LNCaP clone FGC (cell line): ENCODE data around the gene MAGEA8.
"Not testable (repeated sequence)": the region's sequence is repeated elsewhere in the genome, so short reads cannot be mapped to it uniquely, and the experiment has no call there.

ENCODE experiments used
- DNase-seq: peaks from one replicate; pipeline ENCODE4 v3.0.0-alpha.2; 2011; ENCODE audit warnings: low read depth
- H3K4me3 ChIP-seq: 2 replicates; pipeline ENCODE4 v1.5.1; 2011; ENCODE audit warnings: mild to moderate bottlenecking, low read depth, low read length, control low read depth
- CTCF ChIP-seq: IDR thresholded peaks from 2 replicates; pipeline ENCODE4 v1.5.1; 2012; ENCODE audit warnings: mild to moderate bottlenecking; ENCODE audit not compliant: control insufficient read depth, insufficient read depth; ENCODE audit errors: extremely low read depth

The MAGEA8 gene

GRCh38 chrX:149865390-149865789 is 15.6 kb upstream of the MAGEA8 start:
- no peak for TF ChIP-seq CTCF
- H3K4me3 ChIP-seq, result no peak overlapping the region
- DNase-seq, result no peak

GRCh38 chrX:149867488-149867887 is 13.5 kb upstream of the MAGEA8 start:
- no peak for TF ChIP-seq CTCF
- H3K4me3 ChIP-seq, result no peak overlapping the region
- DNase-seq, result no peak

- TF ChIP-seq CTCF, result no peak
- H3K4me3 ChIP-seq, result no peak overlapping the region
- DNase-seq, result no peak
Measured at GRCh38 chrX:149870840-149871239, 10.1 kb upstream of the MAGEA8 start.

- TF ChIP-seq CTCF, result no peak
- no peak for DNase-seq
- H3K4me3 ChIP-seq, result no peak overlapping the region
Measured at GRCh38 chrX:149871433-149871832, 9.6 kb upstream of the MAGEA8 start.

GRCh38 chrX:149871940-149872339 is 9.0 kb upstream of the MAGEA8 start:
- DNase-seq, result no peak
- TF ChIP-seq CTCF, result peak; percentile 51
- H3K4me3 ChIP-seq, result no peak overlapping the region

- no peak for DNase-seq
- no peak overlapping the region for H3K4me3 ChIP-seq
- TF ChIP-seq CTCF, result no peak
Measured at GRCh38 chrX:149877157-149877556, 3.8 kb upstream of the MAGEA8 start.

- no peak for DNase-seq
- TF ChIP-seq CTCF, result no peak
- H3K4me3 ChIP-seq, result no peak overlapping the region
Measured at GRCh38 chrX:149877636-149878035, 3.3 kb upstream of the MAGEA8 start.

- not testable (repeated sequence) for H3K4me3 ChIP-seq, DNase-seq
Measured at GRCh38 chrX:149890828-149891227, 9.8 kb downstream of the MAGEA8 start.
